ENCODE results near the gene SLC48A1. TPM values are rescaled to one million over a fixed set of nuclear protein-coding genes. Genes with fewer than 3 reads are reported as not detected.

Gene SLC48A1
- total and polyA plus RNA-seq, 2 donors (not counting 1 experiment from before 2014, with no cell fraction given): 9.0 to 18.7 TPM

DNA sequence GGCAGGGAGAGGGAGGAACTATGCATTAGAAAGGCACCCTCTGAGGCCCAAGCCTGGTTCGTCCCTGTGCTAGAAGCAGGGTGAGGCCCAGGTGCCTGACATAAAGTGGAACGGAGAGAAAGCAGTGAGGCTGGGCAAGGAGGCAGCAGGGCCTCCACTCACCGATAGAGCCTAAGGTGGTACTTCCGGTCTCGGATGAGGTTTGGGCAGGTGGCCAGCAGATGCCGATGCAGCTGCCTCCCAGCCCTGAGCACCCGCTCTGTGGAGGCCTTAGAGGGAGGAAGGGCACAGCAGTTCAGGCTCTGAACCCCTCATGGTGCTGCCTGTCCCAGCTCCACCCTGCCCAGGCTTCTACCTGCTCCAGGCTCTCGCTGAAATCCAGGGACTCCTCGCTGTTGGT, 21.5 kb upstream of the SLC48A1 start:
- no peaks in the 10 kb centered on the region for H3K36me3 ChIP-seq (ENCODE audit: control insufficient read depth, insufficient read depth, low read length)
- H3K9me3 ChIP-seq (ENCODE audit: control insufficient read depth, insufficient read depth, low read depth, low read length): no peaks in the 10 kb centered on the region
- peaks cover 12% of the 10 kb centered on the region for H3K4me1 ChIP-seq (ENCODE audit: control insufficient read depth, extremely low read depth, insufficient read depth, low read length)
- no peak overlapping the region for H2AFZ ChIP-seq (ENCODE audit: low read length)
- H3K4me2 ChIP-seq (ENCODE audit: extremely low read depth, insufficient read depth, low read length): no peak overlapping the region
- TF ChIP-seq, protein P1, sequence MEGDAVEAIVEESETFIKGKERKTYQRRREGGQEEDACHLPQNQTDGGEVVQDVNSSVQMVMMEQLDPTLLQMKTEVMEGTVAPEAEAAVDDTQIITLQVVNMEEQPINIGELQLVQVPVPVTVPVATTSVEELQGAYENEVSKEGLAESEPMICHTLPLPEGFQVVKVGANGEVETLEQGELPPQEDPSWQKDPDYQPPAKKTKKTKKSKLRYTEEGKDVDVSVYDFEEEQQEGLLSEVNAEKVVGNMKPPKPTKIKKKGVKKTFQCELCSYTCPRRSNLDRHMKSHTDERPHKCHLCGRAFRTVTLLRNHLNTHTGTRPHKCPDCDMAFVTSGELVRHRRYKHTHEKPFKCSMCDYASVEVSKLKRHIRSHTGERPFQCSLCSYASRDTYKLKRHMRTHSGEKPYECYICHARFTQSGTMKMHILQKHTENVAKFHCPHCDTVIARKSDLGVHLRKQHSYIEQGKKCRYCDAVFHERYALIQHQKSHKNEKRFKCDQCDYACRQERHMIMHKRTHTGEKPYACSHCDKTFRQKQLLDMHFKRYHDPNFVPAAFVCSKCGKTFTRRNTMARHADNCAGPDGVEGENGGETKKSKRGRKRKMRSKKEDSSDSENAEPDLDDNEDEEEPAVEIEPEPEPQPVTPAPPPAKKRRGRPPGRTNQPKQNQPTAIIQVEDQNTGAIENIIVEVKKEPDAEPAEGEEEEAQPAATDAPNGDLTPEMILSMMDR (conservative IDR thresholded peaks at IDR 0.05 in 1 of 2, IDR thresholded peaks at IDR 0.05 in 1 of 2; ENCODE audit: low read depth in 1 of 2, low read length in 2 of 2): no peak
- TF ChIP-seq EZH2 (IDR thresholded peaks at IDR 0.05; ENCODE audit: low read length, missing control alignments): no peak
- H4K20me1 ChIP-seq (ENCODE audit: control insufficient read depth, extremely low read depth, insufficient read depth, low read length): no peaks in the 10 kb centered on the region
- H3K4me3 ChIP-seq (replicated peaks in 1 of 4; ENCODE audit: control extremely low read depth in 1 of 4, insufficient read depth in 1 of 4, low read depth in 3 of 4, low read length in 4 of 4): no peak overlapping the region
- no peak for DNase-seq (ENCODE audit: low read depth in 2 of 2)
- no peak overlapping the region for H3K27ac ChIP-seq (ENCODE audit: insufficient read depth, low read length)
- no peaks in the 10 kb centered on the region for H3K27me3 ChIP-seq (ENCODE audit: control insufficient read depth, insufficient read depth, low read length)
- no peaks in the 10 kb centered on the region for H3K79me2 ChIP-seq (ENCODE audit: control insufficient read depth, insufficient read depth, low read length)
- no peak overlapping the region for H3K9ac ChIP-seq (ENCODE audit: insufficient read depth, low read length)

DNA sequence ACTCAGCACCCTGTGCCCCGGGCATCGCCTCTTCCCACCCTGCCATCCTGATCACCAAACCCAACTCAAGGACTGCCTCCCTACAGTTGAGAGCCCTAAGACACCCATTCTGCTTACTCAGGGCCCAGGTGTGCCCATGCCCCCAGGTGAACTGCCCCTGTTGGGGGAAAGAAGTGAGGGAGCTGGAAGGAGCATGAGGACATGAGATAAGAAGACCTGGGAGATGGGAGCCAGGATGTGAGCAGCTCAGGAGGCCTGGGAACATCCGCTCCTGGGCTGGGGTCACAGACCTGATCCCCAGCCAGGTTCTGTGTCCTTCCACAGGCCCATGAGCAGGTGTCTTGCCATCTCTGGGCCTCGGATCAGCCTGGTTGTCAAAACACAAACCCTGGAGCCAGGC, 20.9 kb upstream of the SLC48A1 start:
- H3K79me2 ChIP-seq (ENCODE audit: control insufficient read depth, insufficient read depth, low read length): no peaks in the 10 kb centered on the region
- H3K4me1 ChIP-seq (ENCODE audit: control insufficient read depth, extremely low read depth, insufficient read depth, low read length): peaks cover 12% of the 10 kb centered on the region
- H3K9me3 ChIP-seq (ENCODE audit: control insufficient read depth, insufficient read depth, low read depth, low read length): no peaks in the 10 kb centered on the region
- no peaks in the 10 kb centered on the region for H4K20me1 ChIP-seq (ENCODE audit: control insufficient read depth, extremely low read depth, insufficient read depth, low read length)
- H3K36me3 ChIP-seq (ENCODE audit: control insufficient read depth, insufficient read depth, low read length): no peaks in the 10 kb centered on the region
- H2AFZ ChIP-seq (ENCODE audit: low read length): no peak overlapping the region
- no peak overlapping the region for H3K4me3 ChIP-seq (replicated peaks in 1 of 4; ENCODE audit: control extremely low read depth in 1 of 4, insufficient read depth in 1 of 4, low read depth in 3 of 4, low read length in 4 of 4)
- TF ChIP-seq, protein P1 (conservative IDR thresholded peaks at IDR 0.05 in 1 of 2, IDR thresholded peaks at IDR 0.05 in 1 of 2; ENCODE audit: low read depth in 1 of 2, low read length in 2 of 2): no peak
- TF ChIP-seq EZH2 (IDR thresholded peaks at IDR 0.05; ENCODE audit: low read length, missing control alignments): no peak
- no peaks in the 10 kb centered on the region for H3K27me3 ChIP-seq (ENCODE audit: control insufficient read depth, insufficient read depth, low read length)
- no peak overlapping the region for H3K9ac ChIP-seq (ENCODE audit: insufficient read depth, low read length)
- no peak for DNase-seq (ENCODE audit: low read depth in 2 of 2)
- peak overlapping the region; percentile 23 for H3K27ac ChIP-seq (ENCODE audit: insufficient read depth, low read length)
- no peak overlapping the region for H3K4me2 ChIP-seq (ENCODE audit: extremely low read depth, insufficient read depth, low read length)

DNA sequence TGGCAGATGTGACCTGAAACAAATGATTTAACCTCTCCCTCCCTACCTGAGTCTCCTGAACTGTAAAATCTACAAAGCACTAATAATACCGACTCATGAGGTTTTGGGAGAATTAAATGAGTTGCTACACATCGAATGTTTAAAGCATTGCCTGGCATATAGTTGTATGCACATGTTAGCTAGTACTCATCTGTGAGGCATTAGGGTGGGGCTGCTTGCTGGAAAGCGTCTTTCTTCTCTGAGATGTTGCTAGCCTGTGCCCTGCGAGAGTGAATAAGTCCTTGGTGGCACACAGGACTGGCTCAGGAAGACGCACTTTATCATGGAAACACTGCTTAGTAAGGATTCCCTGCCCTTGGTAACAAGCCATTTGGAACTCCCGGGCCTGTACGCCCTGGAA, 20.5 kb upstream of the SLC48A1 start:
- H4K20me1 ChIP-seq (ENCODE audit: control insufficient read depth, extremely low read depth, insufficient read depth, low read length): no peaks in the 10 kb centered on the region
- no peaks in the 10 kb centered on the region for H3K27me3 ChIP-seq (ENCODE audit: control insufficient read depth, insufficient read depth, low read length)
- H3K4me2 ChIP-seq (ENCODE audit: extremely low read depth, insufficient read depth, low read length): no peak overlapping the region
- peaks cover 12% of the 10 kb centered on the region for H3K4me1 ChIP-seq (ENCODE audit: control insufficient read depth, extremely low read depth, insufficient read depth, low read length)
- peak; percentile 30 to 60 for DNase-seq (ENCODE audit: low read depth in 2 of 2)
- H3K9me3 ChIP-seq (ENCODE audit: control insufficient read depth, insufficient read depth, low read depth, low read length): no peaks in the 10 kb centered on the region
- no peak overlapping the region for H2AFZ ChIP-seq (ENCODE audit: low read length)
- no peaks in the 10 kb centered on the region for H3K36me3 ChIP-seq (ENCODE audit: control insufficient read depth, insufficient read depth, low read length)
- no peak overlapping the region for H3K4me3 ChIP-seq (replicated peaks in 1 of 4; ENCODE audit: control extremely low read depth in 1 of 4, insufficient read depth in 1 of 4, low read depth in 3 of 4, low read length in 4 of 4)
- TF ChIP-seq, protein P1 (conservative IDR thresholded peaks at IDR 0.05 in 1 of 2, IDR thresholded peaks at IDR 0.05 in 1 of 2; ENCODE audit: low read depth in 1 of 2, low read length in 2 of 2): no peak
- TF ChIP-seq EZH2 (IDR thresholded peaks at IDR 0.05; ENCODE audit: low read length, missing control alignments): no peak
- no peaks in the 10 kb centered on the region for H3K79me2 ChIP-seq (ENCODE audit: control insufficient read depth, insufficient read depth, low read length)
- H3K27ac ChIP-seq (ENCODE audit: insufficient read depth, low read length): no peak overlapping the region
- H3K9ac ChIP-seq (ENCODE audit: insufficient read depth, low read length): no peak overlapping the region
